GM18507 (cell line): Measurements from ENCODE around the gene ACR.

ENCODE experiments used
- DNase-seq: peaks from one replicate; pipeline ENCODE4 v3.0.0; 2011; ENCODE audit warnings: low read depth; ENCODE audit not compliant: insufficient read length; ENCODE audit errors: extremely low spot score
- FAIRE-seq: peaks from 2 replicates; lab custom pipeline; 2011; peaks lifted over from hg19 to GRCh38; lab: Jason Lieb, UNC

The ACR gene

GRCh38 chr22:50737728-50738648, at the start of gene ACR:
ACR (plus strand) TSS chr22:50738204; CDS start chr22:50738236, 32 bp downstream.
- no peak for FAIRE-seq

DNA sequence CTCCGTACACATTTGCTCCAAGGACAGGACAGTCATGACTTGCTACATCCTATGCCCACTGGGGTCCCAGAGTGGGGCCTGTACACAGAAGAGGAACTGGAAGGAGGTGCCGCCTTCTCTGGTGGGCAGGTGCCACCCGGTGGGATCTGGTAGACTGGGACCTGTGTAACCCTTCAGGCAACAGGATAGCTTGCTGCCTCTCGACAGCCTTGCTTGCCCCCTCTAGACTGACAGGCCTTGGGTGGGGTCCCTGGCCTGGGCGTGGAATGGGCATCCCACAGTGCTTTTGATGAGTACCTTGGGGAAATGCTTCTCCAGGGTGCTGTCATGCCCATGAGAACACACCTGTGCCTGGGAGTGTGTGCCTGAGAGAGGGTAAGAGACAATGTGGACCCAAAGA, 49.6 kb upstream of the ACR start:
- no peak for FAIRE-seq
- DNase-seq: no peak

More at GRCh38 chr22:50737728-50738648, at the start of gene ACR:
- DNase-seq: no peak

DNA sequence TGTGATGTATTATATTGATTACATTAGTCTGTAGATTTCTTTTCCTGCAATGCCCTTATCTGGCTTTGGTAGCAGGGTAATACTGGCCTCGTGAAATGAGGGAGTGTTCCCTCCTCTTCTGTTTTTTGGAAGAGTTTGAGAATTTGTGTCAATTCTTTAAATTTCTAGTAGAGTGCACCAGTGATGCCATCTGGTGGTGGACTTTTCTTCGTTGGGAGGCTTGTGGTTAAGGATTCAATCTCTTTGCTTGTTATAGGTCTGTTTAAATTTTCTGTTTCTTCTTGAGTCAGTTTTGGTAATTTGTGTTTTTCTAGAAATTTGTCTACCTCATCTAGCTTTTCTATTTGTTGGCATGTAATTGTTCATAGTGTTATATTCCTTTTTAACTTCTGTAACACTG, 46.5 kb upstream of the ACR start:
- FAIRE-seq (peak; percentile 85), DNase-seq (no peak)

DNA sequence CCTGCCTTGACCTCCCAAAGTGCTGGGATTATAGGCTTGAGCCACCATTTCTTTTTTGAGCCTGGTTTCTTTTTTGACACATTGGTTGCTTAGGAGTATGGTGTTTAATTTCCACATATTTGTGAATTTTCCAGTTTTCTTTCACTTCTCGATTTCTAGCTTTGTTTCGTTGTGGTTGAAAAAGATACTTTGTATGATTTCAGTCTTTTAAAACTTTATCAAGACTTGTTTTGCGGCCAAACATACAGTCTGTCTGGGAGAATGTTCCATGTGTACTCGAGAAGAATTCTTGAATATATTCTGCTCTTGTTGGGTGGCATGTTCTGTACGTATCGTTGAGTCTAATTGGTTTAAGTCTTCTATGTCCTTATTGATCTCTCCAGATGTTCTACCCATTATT, 44.5 kb upstream of the ACR start:
- DNase-seq (no peak), FAIRE-seq (no peak)

GRCh38 chr22:50694099-50694605, 43.9 kb upstream of the ACR start:
- DNase-seq: no peak
- no peak for FAIRE-seq

DNA sequence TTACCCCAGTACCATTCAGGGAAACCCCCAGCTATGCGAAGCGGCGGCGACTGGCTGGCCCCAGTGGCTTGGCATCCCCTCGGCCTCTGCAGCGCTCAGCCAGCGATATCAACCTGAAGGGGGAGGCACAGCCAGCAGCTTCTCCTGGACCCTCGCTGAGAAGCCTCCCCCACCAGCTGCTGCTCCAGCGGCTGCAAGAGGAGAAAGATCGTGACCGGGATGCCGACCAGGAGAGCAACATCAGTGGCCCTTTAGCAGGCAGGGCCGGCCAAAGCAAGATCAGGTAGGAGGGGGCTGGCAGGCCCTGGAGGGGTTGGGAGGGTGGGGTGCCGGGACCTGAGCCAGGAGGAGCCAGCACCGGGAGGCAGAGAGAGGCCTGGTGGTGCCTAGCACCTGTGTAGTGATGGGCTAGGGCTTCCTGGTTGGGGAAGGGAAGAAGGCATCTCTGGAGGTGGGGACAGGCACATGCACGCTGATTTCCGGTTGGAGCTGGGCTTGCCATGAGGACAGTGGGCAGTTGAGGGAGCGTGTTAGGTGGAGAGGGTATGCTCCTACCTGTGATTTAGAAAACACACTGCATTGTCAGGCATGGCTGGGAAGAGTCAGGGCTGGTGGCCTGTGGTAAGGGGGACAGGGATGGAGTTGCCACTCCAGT, 43.1 kb upstream of the ACR start:
- FAIRE-seq (no peak), DNase-seq (no peak)

DNA sequence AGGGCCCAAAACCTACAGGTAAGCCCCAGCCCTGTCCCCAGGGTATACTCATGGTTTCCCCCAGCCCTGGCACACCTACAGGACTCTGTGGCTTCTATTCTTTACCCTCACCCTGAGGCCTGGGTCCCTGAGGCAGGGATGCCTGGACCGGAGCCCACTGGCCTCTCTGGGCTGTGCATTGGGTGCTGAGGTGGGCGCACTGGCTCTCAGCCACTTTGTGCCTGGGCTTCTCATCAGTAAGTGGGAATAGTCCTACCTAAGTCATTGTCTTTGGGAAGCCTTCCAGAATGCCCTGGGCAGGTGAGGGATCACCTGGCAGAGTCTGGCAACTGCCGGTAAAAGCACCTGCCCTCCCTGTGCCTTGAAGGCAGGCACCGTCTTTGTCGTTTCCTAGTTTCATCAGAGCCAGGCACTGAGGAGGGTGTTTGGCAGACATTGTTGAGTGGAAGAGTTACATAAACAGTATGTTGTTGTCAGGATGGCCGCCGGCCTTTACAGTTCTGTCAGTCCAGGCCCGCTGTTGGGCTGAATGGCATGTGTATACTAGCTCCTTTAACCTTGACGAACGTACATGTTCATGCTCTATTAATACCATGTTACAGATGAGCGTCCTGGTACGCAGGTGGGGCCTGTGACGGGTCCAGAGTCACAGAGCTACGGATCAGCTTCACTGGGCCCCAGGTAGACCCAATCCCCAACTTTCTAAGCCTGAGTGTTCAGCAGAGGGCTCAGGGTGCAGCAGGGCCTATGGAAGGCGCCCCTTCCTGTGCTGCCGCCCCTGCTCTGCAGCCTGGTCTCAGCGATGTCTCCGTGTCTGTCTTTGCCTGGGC, 42.4 kb upstream of the ACR start:
- DNase-seq (no peak), FAIRE-seq (no peak)

DNA sequence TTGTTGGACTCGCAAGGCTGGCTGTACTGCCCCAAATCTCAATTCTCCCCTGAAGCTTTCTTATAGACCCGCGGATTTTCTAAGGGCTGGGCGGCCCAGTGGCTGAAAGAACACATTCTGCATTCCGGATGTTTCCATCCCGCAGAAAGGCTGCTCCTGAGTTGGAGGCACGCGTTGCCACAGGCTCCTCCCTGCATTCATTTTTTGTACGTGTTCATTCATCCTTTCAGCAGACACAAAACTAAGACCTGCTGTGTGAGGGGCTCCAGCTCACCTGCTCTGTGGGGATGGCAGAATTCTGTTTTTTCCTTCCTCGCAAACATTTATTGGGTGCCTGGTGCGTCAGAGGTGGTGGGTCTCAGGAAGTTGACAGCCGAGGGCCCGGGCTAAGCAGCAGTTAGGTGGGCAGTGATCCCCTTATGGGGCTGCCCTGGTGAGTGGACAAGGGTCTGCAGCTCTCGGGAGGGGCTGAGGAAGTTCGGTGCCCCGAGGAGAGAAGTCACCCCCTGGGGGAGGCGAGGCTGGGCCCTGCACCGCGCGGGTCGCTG, 41.7 kb upstream of the ACR start:
- DNase-seq (no peak), FAIRE-seq (no peak)

DNA sequence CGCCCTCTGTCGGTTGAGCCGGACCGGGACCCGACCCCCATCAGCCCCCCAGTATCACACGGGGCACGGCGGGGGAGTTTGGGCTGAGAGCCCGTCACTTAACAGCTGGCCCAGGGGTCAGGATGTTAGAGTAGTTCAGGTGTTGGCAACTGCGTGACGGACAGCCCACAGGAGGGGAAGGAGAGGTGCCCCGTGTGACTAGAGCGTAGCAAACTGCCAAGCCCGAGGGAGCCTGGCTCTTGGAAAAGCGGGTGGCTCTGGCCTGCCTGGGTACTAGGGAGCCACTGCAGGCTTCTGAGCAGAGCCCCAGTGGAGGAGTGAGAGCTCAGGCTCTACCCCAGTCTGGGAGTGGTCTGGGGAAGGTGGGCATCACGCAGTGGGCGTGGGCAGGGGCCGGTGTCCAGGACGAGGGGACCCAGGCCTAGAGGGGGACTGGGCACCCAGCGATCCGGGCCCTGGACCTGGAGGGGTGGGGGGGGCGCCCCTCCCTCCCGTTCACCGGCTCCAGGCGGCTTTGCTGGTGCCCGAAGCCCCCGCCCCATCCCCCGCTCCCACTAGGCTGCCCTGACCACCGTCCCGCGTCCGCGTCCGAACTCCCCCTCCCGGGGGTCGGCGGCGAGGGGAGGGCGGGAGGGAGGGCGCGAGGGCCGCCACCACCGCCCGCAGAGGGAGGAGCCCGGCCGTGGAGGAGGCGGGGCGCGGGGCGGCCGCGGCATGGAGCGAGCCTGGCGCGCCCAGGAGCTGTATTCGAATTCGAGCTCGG, 41.0 kb upstream of the ACR start:
- FAIRE-seq (no peak), DNase-seq (no peak)

GRCh38 chr22:50697667-50698506, 40.1 kb upstream of the ACR start:
- DNase-seq (no peak), FAIRE-seq (no peak)

DNA sequence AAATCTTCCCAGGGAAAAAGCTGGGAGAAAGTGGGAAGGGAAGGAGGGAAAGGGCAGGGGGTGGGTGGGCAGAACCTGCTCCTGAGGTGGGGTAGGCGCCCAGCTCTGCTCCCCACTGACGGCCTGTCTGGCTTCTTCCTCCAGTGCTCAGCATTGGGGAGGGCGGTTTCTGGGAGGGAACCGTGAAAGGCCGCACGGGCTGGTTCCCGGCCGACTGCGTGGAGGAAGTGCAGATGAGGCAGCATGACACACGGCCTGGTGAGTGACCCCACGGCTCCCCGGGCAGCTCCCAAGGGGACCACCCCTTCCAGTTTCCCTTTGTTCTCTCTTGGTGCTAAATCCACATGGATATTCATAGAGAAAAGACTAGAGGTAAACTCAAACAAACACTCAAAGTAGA, 39.5 kb upstream of the ACR start:
- no peak for FAIRE-seq
- DNase-seq: no peak

GRCh38 chr22:50699001-50699755, 38.8 kb upstream of the ACR start:
- FAIRE-seq (no peak), DNase-seq (no peak)

GRCh38 chr22:50699756-50700386, 38.1 kb upstream of the ACR start:
- DNase-seq: no peak
- FAIRE-seq: no peak

DNA sequence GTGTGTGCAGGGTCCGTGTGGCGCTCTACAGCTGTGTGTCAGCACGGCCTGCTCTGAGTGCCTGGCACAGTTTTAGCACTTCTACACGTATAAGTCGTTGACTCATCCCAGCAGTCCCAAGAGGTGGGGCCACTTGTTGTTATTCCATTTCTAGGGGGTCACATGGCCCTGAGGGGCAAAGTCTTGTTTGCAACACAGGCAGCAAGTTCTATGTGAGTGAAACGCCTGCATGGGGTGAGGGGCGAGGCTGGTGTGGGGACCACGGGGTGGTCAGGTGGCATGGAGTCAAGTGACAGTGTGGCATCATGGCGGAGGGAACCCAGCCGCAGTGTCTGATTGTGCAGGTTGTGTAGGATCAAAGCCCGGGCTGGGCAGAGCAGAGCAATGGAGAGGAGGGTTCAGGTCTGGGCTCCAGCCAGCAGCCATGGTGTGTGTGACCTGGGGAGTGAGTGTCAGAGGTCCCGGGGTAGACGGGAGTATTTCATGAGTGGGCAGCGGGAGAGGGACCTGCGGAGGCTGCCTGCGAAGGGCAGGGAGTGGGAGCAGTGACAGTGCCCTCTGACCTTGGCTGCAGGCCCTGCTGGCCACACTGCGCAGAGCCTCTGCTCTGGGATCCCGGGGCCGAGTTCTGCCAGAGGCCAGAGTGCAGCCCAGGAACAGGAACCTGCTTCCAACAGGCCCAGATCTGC, 37.5 kb upstream of the ACR start:
- no peak for FAIRE-seq
- DNase-seq: no peak

DNA sequence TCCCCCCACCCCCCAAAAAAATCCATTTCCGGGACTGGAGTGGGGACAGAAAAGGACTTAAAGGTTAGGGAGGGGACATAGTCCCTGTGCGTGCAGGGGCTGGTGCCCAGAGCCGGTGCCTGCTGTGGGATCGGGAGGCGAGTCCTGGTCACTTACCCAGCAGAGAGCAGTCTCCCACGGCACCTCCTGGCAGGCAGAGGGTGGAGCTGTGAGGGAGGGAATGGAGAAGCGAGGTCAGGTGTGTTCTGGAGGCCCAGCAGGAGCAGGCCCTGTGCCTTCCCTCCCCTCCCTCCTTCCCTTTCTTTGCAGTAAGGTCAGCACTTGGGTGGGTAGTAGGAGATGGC, 37.0 kb upstream of the ACR start:
- FAIRE-seq (no peak), DNase-seq (no peak)

DNA sequence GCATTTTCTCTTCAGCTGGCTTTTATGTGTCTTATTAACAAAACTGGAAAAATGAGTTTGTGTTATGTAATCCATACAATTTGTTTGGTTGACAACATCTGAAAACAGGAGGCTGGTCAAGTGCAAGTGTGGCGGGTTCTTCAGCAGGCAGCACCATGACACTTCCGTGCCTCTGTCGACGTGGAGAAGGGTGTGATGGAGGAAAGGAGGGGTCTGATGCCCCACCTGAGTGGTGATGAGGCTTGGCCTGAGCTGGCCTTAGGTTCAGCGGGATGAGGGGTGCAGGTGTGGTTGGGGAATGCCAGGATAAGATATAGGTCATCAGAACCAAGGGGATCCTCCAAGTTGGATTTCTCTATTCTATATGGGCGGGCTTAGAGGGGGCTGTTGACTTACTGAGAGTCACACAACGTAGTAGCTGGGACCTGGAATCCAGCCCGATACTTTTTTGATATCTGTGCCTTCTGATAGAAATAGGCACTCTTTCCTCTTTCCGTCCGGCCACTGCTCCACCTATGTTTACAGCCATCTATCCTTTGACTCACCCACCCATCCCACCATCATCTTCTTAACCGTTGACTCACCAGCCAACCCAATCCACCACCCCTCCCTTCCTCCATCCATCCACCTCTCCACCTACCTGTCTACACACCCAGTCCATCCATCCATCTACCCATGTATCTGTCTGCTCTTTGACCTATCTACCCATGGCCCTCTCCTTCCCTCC, 36.4 kb upstream of the ACR start:
- DNase-seq (no peak), FAIRE-seq (no peak)
